Duodenal mucosa (tissue), 2 donors: ENCODE results near the gene NFATC1.
A peak's percentile ranks its signal among the peaks of the same experiment; 100 is the strongest.

Experiments used
- H3K27ac ChIP-seq: one replicate; pipeline ENCODE4 v1.7.0; 2013; ENCODE audit warnings: low read depth, low read length
- H3K27me3 ChIP-seq, 2 donors: one replicate each; pipeline ENCODE4 v1.7.0; 2013; ENCODE audit warnings: low read length in 2 of 2, control low read depth in 1 of 2; ENCODE audit not compliant: insufficient read depth in 2 of 2, control insufficient read depth in 1 of 2
- H3K36me3 ChIP-seq, 2 donors: one replicate each; pipeline ENCODE4 v1.7.0; 2013; ENCODE audit warnings: low read length in 2 of 2, control low read depth in 1 of 2; ENCODE audit not compliant: insufficient read depth in 2 of 2, control insufficient read depth in 1 of 2
- H3K4me1 ChIP-seq, 2 donors: one replicate each; pipeline ENCODE4 v1.7.0; 2013; ENCODE audit warnings: low read length in 2 of 2, control low read depth in 1 of 2; ENCODE audit not compliant: insufficient read depth in 2 of 2, control insufficient read depth in 1 of 2
- H3K4me3 ChIP-seq, 2 donors: one replicate each; pipeline ENCODE4 v1.7.0; 2013; ENCODE audit warnings: low read length in 2 of 2, low read depth in 1 of 2
- H3K9ac ChIP-seq, 2 donors: one replicate each; pipeline ENCODE4 v1.7.0; 2013; ENCODE audit warnings: low read length in 2 of 2, low read depth in 1 of 2
- H3K9me3 ChIP-seq, 2 donors: one replicate each; pipeline ENCODE4 v1.7.0; 2013; ENCODE audit warnings: low read length in 2 of 2, control low read depth in 1 of 2; ENCODE audit not compliant: control insufficient read depth in 1 of 2

The NFATC1 gene

DNA sequence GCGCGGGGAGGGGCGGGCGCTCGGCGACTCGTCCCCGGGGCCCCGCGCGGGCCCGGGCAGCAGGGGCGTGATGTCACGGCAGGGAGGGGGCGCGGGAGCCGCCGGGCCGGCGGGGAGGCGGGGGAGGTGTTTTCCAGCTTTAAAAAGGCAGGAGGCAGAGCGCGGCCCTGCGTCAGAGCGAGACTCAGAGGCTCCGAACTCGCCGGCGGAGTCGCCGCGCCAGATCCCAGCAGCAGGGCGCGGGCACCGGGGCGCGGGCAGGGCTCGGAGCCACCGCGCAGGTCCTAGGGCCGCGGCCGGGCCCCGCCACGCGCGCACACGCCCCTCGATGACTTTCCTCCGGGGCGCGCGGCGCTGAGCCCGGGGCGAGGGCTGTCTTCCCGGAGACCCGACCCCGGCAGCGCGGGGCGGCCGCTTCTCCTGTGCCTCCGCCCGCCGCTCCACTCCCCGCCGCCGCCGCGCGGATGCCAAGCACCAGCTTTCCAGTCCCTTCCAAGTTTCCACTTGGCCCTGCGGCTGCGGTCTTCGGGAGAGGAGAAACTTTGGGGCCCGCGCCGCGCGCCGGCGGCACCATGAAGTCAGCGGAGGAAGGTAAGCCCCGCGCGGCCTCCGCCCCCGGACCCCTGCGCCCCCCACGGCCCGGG, at the start of gene NFATC1:
TSS of gene NFATC1 (plus strand) at position 170 of the 644 bp plus-strand sequence. CDS start at position 465, 295 bp downstream.
- Histone ChIP-seq H3K27ac (peak within 1 kb of the TSS; percentile 51), H3K36me3 (no peaks in the 10 kb centered on the region), H3K4me1 (peaks cover 10 to 22% of the 10 kb centered on the region in 2 donors), H3K9me3 (no peaks in the 10 kb centered on the region), H3K4me3 (peak within 1 kb of the TSS; percentile 53 to 56), H3K27me3 (peaks cover 17 to 40% of the 10 kb centered on the region in 2 donors), H3K9ac (peak within 1 kb of the TSS; percentile 47 to 56)

DNA sequence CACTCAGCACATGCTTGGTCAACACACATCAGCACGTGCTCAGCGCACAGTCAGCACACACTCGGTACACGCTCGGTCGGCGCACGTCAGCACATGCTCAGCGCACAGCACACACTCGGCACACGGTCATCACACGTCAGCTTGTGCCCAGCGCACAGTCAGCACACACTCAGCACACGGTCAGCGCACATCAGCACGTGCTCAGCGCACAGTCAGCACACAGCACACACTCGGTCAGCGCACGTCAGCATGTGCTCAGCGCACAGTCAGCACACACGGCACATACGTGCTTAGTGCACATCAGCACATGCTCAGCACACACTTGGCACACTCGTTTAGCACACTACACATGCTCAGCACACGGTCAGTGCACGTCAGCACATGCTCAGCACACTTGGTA, 49.7 kb upstream of the NFATC1 start:
- no peaks in the 10 kb centered on the region for H3K27me3 ChIP-seq
- no peak overlapping the region for H3K4me3 ChIP-seq
- no peaks in the 10 kb centered on the region for H3K4me1 ChIP-seq
- no peak overlapping the region for H3K9ac ChIP-seq
- H3K9me3 ChIP-seq, result no peaks in the 10 kb centered on the region
- H3K36me3 ChIP-seq, result peaks cover 29 to 54% of the 10 kb centered on the region in 2 donors
- no peak overlapping the region for H3K27ac ChIP-seq

DNA sequence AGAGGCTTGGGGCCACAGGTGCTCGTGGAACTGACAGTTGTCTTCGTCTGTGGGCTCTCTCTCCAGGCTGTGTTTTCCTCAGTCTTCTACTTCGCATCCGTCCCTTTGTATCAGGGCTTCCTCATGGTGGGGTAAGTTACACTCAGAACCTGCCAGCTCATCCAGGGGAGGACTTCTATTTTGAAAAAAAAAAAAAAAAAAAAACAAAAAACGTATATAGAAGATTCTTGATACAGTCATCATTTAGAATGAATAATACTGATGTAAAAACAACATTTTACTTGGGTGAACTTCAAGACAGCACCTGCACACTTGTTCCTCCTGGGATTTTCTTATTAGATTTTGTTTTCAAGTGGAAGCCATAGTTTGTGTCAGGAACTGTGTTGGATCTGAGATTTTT, 47.7 kb upstream of the NFATC1 start:
- H3K4me3 ChIP-seq, result no peak overlapping the region
- no peaks in the 10 kb centered on the region for H3K27me3 ChIP-seq
- H3K27ac ChIP-seq, result no peak overlapping the region
- H3K36me3 ChIP-seq, result peaks cover 29 to 59% of the 10 kb centered on the region in 2 donors
- no peaks in the 10 kb centered on the region for H3K9me3 ChIP-seq
- H3K4me1 ChIP-seq, result no peaks in the 10 kb centered on the region
- no peak overlapping the region for H3K9ac ChIP-seq

DNA sequence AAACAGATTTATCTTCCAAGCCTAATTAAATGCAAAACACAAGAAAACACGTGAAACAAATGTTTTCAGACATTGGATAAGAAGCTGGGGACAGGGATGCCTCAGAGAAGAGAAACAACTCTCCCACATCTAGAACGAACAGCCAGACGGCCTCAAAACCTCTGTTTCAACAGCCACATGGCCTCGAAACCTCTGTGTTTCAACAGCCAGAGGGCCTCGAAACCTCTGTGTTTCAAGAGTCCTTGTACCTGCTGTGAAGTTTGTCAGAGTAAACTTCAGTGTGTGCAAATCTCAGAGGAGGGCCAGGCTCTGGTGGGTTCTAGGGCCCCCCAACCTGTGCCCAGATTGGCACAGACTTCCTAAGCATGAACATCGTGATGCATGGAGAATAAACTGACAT, 43.3 kb upstream of the NFATC1 start:
- no peak overlapping the region for H3K27ac ChIP-seq
- H3K9ac ChIP-seq, result no peak overlapping the region
- H3K9me3 ChIP-seq, result no peaks in the 10 kb centered on the region
- peaks cover 5 to 33% of the 10 kb centered on the region in 2 donors for H3K36me3 ChIP-seq
- no peak overlapping the region for H3K4me3 ChIP-seq
- H3K27me3 ChIP-seq, result no peaks in the 10 kb centered on the region
- no peaks in the 10 kb centered on the region for H3K4me1 ChIP-seq

DNA sequence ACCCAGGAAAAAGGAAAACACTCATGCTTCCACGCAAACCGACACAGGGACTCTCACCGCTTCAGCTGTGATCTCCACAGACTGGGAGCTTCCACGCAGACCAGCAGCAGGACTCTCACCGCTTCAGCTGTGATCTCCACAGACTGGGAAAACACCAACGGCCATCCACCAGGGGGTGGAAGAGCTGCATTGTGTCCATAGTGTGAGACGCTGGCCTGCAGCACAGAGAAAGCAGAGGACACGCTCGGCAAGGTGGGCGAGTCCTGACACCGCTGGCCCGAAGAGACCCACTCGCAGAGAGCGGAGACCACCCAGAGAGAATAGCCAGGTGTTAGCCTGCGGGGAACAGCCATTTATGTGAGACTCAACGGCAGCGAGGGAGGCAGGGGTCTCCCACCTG, 42.5 kb upstream of the NFATC1 start:
- no peaks in the 10 kb centered on the region for H3K4me1 ChIP-seq
- no peak overlapping the region for H3K27ac ChIP-seq
- no peaks in the 10 kb centered on the region for H3K27me3 ChIP-seq
- H3K4me3 ChIP-seq, result no peak overlapping the region
- H3K36me3 ChIP-seq, result peaks cover 5 to 27% of the 10 kb centered on the region in 2 donors
- no peak overlapping the region for H3K9ac ChIP-seq
- no peaks in the 10 kb centered on the region for H3K9me3 ChIP-seq

DNA sequence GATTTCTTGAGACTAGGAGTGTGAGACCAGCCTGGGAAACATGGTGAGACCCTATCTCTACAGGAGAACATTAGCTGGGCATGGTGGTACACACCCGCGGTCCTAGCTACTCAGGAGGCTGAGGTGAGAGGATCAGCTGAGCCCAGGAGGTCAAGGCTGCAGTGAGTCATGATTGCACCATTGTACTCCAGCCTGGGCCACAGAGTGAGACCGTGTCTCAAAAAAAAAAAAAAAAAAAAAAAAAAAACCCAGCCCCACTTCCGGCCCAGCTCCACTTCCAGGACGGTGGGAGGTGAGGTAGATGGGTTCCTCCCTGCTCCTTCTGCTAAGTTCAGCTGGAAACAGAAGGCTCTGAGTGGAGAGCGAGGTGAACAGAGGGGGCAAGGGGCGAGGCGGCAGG, 41.4 kb upstream of the NFATC1 start:
- H3K4me3 ChIP-seq, result no peak overlapping the region
- H3K27ac ChIP-seq, result no peak overlapping the region
- no peaks in the 10 kb centered on the region for H3K4me1 ChIP-seq
- peaks cover 5 to 29% of the 10 kb centered on the region in 2 donors for H3K36me3 ChIP-seq
- H3K9me3 ChIP-seq, result no peaks in the 10 kb centered on the region
- H3K9ac ChIP-seq, result no peak overlapping the region
- H3K27me3 ChIP-seq, result no peaks in the 10 kb centered on the region

DNA sequence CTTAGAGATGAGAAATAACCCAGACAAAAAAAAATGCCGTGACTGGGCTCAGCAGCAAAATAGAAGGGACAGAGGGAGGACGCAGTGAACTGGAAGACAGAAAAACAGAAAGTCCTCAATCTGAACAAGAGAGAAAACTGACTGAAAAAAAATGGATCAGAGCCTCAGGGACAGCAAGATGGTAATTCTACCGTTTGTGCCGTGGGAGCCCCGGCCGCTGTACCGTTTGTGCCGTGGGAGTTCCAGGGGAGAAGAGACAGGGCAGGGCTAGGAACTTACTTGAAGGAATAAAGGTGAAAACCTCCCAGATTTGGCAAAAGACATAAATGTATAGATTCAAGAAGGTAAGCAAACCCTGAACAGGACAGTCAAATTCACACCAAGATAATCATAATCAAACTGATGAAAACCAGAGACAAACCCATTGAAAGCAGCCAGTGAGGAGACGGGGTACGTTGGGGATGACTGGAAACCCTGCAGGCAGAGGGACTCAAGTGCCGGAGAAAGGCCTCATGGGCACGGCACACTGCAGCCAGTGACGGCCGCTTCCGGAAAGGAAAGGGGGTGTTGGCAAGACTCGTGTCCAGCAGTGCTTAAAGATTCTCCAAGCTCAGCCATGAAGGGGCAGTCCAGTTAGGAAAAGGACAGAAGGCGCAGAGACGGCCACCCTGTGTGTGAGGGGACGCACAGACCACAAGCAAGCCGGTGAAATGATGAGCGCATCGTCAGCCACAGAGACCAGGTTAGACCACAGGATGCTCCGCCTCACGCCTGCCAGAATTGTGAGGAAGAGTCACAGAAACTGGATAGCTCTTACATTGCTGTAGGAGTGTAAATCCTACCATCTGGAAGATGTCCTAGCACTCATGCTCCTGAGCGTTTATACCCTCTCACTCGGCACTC, 40.0 kb upstream of the NFATC1 start:
- peaks cover 0 to 29% of the 10 kb centered on the region in 2 donors for H3K36me3 ChIP-seq
- no peak overlapping the region for H3K4me3 ChIP-seq
- H3K27me3 ChIP-seq, result no peaks in the 10 kb centered on the region
- no peak overlapping the region for H3K27ac ChIP-seq
- no peaks in the 10 kb centered on the region for H3K4me1 ChIP-seq
- no peaks in the 10 kb centered on the region for H3K9me3 ChIP-seq
- no peak overlapping the region for H3K9ac ChIP-seq

DNA sequence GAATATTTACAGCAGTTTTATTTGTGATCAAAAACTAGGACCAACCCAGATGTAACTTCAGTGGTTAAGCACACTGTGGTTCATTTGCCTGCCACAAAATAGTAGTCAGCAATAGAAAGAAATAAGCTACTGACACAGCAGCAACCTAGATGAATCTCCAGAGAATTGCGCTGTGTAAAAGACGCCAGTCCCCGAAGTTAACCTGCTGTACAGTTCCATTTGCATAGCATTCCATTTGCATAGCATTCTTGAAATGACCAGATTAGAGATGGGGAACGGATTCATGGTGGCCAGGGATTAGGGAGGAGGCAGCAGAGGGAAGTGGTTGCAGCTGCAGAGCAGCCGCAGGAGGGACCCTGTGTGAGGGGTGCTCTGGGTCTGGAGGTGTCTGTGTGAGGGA, 39.3 kb upstream of the NFATC1 start:
- H3K4me3 ChIP-seq, result no peak overlapping the region
- no peaks in the 10 kb centered on the region for H3K27me3 ChIP-seq
- H3K9ac ChIP-seq, result no peak overlapping the region
- H3K4me1 ChIP-seq, result no peaks in the 10 kb centered on the region
- no peak overlapping the region for H3K27ac ChIP-seq
- H3K9me3 ChIP-seq, result no peaks in the 10 kb centered on the region
- H3K36me3 ChIP-seq, result peaks cover 0 to 35% of the 10 kb centered on the region in 2 donors

DNA sequence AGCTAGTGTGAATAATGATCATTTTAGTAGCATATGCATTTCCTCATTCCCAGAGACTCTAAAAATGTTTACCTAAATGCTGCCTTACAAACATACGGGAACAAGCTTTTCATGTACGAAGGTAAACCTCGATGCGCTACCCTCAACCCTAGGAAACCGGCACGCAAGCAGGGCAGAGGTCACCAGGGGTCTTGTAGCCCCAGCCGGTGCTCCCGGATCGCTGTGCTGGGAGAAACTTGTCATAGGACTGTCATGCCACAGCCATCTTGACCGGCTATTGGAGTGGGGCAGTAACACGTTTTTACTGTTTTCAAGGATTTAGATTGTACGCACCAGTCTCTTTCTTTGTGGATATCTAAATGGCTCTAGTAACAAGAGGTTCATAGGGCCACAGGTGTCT, 34.8 kb upstream of the NFATC1 start:
- peaks cover 4 to 46% of the 10 kb centered on the region in 2 donors for H3K36me3 ChIP-seq
- no peaks in the 10 kb centered on the region for H3K27me3 ChIP-seq
- peaks cover 0 to 7% of the 10 kb centered on the region in 2 donors for H3K4me1 ChIP-seq
- no peaks in the 10 kb centered on the region for H3K9me3 ChIP-seq
- no peak overlapping the region for H3K9ac ChIP-seq
- no peak overlapping the region for H3K27ac ChIP-seq
- no peak overlapping the region for H3K4me3 ChIP-seq

DNA sequence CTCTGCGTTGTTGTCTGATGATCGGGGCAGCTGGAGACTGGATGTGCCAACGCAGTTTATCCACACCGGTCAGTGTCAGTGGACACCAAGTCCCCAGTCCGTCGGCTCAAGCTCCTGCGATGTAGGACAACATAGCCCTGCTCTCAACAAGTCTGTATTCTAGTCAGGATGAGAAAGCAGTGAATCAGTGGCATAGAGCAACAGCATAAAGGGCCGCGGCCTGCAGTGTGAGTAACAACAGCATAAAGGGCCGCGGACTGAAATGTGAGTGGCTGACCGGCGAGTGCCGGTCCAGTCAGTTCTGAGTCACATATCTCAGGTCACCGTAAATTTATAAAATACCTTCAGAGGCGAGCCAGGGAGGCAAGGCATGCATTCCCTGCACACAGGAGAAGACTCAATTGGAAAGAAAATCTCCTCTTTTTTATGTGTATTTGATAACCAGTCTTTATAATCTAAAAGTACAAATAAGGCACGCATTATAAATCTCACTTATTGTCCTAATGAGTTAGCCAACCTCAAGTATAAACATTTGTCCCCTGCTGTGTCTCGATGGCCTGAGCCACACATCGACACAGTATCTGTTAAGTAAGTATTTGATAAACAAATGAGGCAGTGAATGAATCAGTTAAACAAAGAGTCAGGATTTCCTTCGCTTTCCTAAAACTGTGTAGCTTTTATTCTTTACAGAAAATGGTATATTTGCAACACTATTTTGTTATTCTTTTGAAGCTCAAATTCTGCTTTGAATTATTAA, 33.8 kb upstream of the NFATC1 start:
- Histone ChIP-seq H3K27me3 (no peaks in the 10 kb centered on the region), H3K9me3 (no peaks in the 10 kb centered on the region), H3K4me1 (peaks cover 0 to 7% of the 10 kb centered on the region in 2 donors), H3K4me3 (no peak overlapping the region), H3K36me3 (peaks cover 4 to 45% of the 10 kb centered on the region in 2 donors), H3K9ac (no peak overlapping the region), H3K27ac (no peak overlapping the region)
